Fibroblast of lung (primary cell): ENCODE results near the gene TRMT11. TPM values are rescaled to one million over a fixed set of nuclear protein-coding genes. Genes with fewer than 3 reads are reported as not detected.

Experiments
- DNase-seq, 2 donors: peaks; one replicate each; pipeline versions ENCODE4 v3.0.0 to v3.0.0-alpha.2; 2010; ENCODE audit warnings: low read depth in 2 of 2
- H2AFZ ChIP-seq: 2 replicates; pipeline ENCODE4 v1.5.1; 2012; ENCODE audit warnings: low read length, control low read depth, inconsistent platforms
- H3K27ac ChIP-seq: 2 replicates; pipeline ENCODE4 v1.5.1; 2011; ENCODE audit warnings: low read length, control low read depth; ENCODE audit not compliant: insufficient read depth
- H3K27me3 ChIP-seq: 2 replicates; pipeline ENCODE4 v1.5.1; 2011; ENCODE audit warnings: mild to moderate bottlenecking, low read length; ENCODE audit not compliant: control insufficient read depth, insufficient read depth
- H3K36me3 ChIP-seq: 2 replicates; pipeline ENCODE4 v1.5.1; 2011; ENCODE audit warnings: low read length; ENCODE audit not compliant: control insufficient read depth, insufficient read depth
- H3K4me1 ChIP-seq: 2 replicates; pipeline ENCODE4 v1.5.1; 2011; ENCODE audit warnings: low read length; ENCODE audit not compliant: control insufficient read depth, insufficient read depth; ENCODE audit errors: extremely low read depth
- H3K4me2 ChIP-seq: 2 replicates; pipeline ENCODE4 v1.5.1; 2011; ENCODE audit warnings: low read length, control low read depth; ENCODE audit not compliant: insufficient read depth; ENCODE audit errors: extremely low read depth
- H3K4me3 ChIP-seq, 4 experiments: fragments of 200-600 bp in 1 of 4; sonication (generic) in 1 of 4; replicated peaks in 1 of 4; 2 replicates each; pipeline ENCODE4 v1.5.1; 2011 to 2016; ENCODE audit warnings: low read length in 4 of 4, low read depth in 3 of 4, mild to moderate bottlenecking in 3 of 4, control low read depth in 2 of 4, inconsistent platforms in 1 of 4, mixed read lengths in 1 of 4; ENCODE audit not compliant: insufficient read depth in 1 of 4; ENCODE audit errors: control extremely low read depth in 1 of 4
- H3K79me2 ChIP-seq: 2 replicates; pipeline ENCODE4 v1.5.1; 2012; ENCODE audit warnings: mild to moderate bottlenecking, low read length, inconsistent platforms; ENCODE audit not compliant: control insufficient read depth, insufficient read depth
- H3K9ac ChIP-seq: 2 replicates; pipeline ENCODE4 v1.5.1; 2011; ENCODE audit warnings: mild to moderate bottlenecking, low read length, control low read depth; ENCODE audit not compliant: insufficient read depth
- H3K9me3 ChIP-seq: 2 replicates; pipeline ENCODE4 v1.5.1; 2012; ENCODE audit warnings: low read depth, low read length; ENCODE audit not compliant: control insufficient read depth, insufficient read depth
- H4K20me1 ChIP-seq: 2 replicates; pipeline ENCODE4 v1.5.1; 2011; ENCODE audit warnings: low read length; ENCODE audit not compliant: control insufficient read depth, insufficient read depth; ENCODE audit errors: extremely low read depth
- CTCF ChIP-seq, 2 donors: IDR thresholded peaks in 1 of 2; conservative IDR thresholded peaks in 1 of 2; 1 replicate in 1 of 2; 2 replicates in 1 of 2; pipeline ENCODE4 v1.5.1; 2011 to 2012; ENCODE audit warnings: low read length in 2 of 2, control low read depth in 1 of 2, inconsistent platforms in 1 of 2, low read depth in 1 of 2, mild to moderate bottlenecking in 1 of 2
- EZH2 ChIP-seq: IDR thresholded peaks from 2 replicates; pipeline ENCODE4 v1.5.1; 2012; ENCODE audit warnings: low read length, control low read depth, mild to moderate bottlenecking; ENCODE audit errors: missing control alignments
- polyA plus RNA-seq, 2 donors: library from polyadenylated mRNA; depleted of rRNA in 1 of 2; stranded (reverse) in 1 of 2; unstranded in 1 of 2; fragments of >200 nt; gene quantifications; 2 replicates each; pipeline ENCODE4 v1.2.1, GENCODE V29; 2011 to 2012; ENCODE audit warnings: missing spikeins in 1 of 2
- total RNA-seq: library from RNA; depleted of rRNA; stranded (reverse); fragments of >200 nt; gene quantifications from 2 replicates; pipeline ENCODE4 v1.2.1, GENCODE V29; 2014

Gene TRMT11
- total and polyA plus RNA-seq, 2 donors (not counting 1 experiment from before 2014, with no cell fraction given), result 22.1 to 23.5 TPM

GRCh38 chr6:125955973-125956372 lies 30.4 kb upstream of the TRMT11 start:
- Histone ChIP-seq H3K79me2 (peaks cover 3% of the 10 kb centered on the region), H4K20me1 (no peaks in the 10 kb centered on the region), H3K4me3 (peak overlapping the region; percentile 90 to 100 (median 98)), H3K9ac (no peak overlapping the region), H3K4me1 (no peaks in the 10 kb centered on the region), H3K9me3 (no peaks in the 10 kb centered on the region), H2AFZ (peak overlapping the region; percentile 55), H3K27ac (peak overlapping the region; percentile 82), H3K27me3 (no peaks in the 10 kb centered on the region), H3K4me2 (peak overlapping the region; percentile 70), H3K36me3 (no peaks in the 10 kb centered on the region)
- no peak for DNase-seq
- TF ChIP-seq CTCF (conservative IDR thresholded peaks at IDR 0.05 in 1 of 2, IDR thresholded peaks at IDR 0.05 in 1 of 2; ENCODE audit: low read depth in 1 of 2, low read length in 2 of 2) (no peak), EZH2 (no peak)

GRCh38 chr6:125956506-125957390 lies 29.6 kb upstream of the TRMT11 start, which contains the start of gene HINT3:
TSS of gene HINT3 (plus strand) at chr6:125956770. CDS start at chr6:125956978, 208 bp downstream.
- TF ChIP-seq EZH2 (no peak), CTCF (conservative IDR thresholded peaks at IDR 0.05 in 1 of 2, IDR thresholded peaks at IDR 0.05 in 1 of 2; ENCODE audit: low read depth in 1 of 2, low read length in 2 of 2) (peak; percentile 81 to 88)
- peak within 1 kb of the TSS; percentile 80 for H3K4me2 ChIP-seq
- H3K36me3 ChIP-seq, result no peaks in the 10 kb centered on the region
- no peaks in the 10 kb centered on the region for H3K27me3 ChIP-seq
- peak within 1 kb of the TSS; percentile 90 to 100 (median 98) for H3K4me3 ChIP-seq
- H3K27ac ChIP-seq, result peak within 1 kb of the TSS; percentile 82
- DNase-seq, result peak; percentile 97
- no peaks in the 10 kb centered on the region for H3K4me1 ChIP-seq
- no peaks in the 10 kb centered on the region for H3K9me3 ChIP-seq
- H2AFZ ChIP-seq, result peak within 1 kb of the TSS; percentile 96
- peak within 1 kb of the TSS; percentile 86 for H3K9ac ChIP-seq
- H3K79me2 ChIP-seq, result peaks cover 3% of the 10 kb centered on the region
- no peaks in the 10 kb centered on the region for H4K20me1 ChIP-seq

DNA sequence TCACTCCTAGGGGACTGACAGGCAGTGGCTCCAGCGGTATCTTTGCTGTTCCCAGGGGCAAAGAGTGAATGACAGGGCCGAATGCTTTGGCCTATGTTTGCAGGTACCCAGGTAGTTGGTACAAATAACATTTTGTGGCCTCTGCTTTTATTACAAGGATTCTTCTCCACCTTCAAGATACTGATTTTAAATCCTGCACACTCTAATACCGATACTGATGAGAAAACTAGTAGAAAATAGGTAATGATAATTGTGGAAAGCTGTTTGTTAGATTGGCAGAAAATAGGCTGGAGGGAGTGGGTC lies 29.0 kb upstream of the TRMT11 start:
- TF ChIP-seq EZH2, result no peak
- no peak for TF ChIP-seq CTCF (conservative IDR thresholded peaks at IDR 0.05 in 1 of 2, IDR thresholded peaks at IDR 0.05 in 1 of 2; ENCODE audit: low read depth in 1 of 2, low read length in 2 of 2)
- DNase-seq, result no peak
- Histone ChIP-seq H4K20me1 (no peaks in the 10 kb centered on the region), H3K27me3 (no peaks in the 10 kb centered on the region), H3K36me3 (no peaks in the 10 kb centered on the region), H3K79me2 (peaks cover 3% of the 10 kb centered on the region), H3K4me3 (peak overlapping the region; percentile 90 to 100 (median 98)), H2AFZ (peak overlapping the region; percentile 96), H3K9me3 (no peaks in the 10 kb centered on the region), H3K4me1 (no peaks in the 10 kb centered on the region), H3K4me2 (peak overlapping the region; percentile 80), H3K27ac (peak overlapping the region; percentile 82), H3K9ac (peak overlapping the region; percentile 86)
